GM12873 (cell line): ENCODE results near the gene PTCHD1.
A peak's percentile ranks its signal among the peaks of the same experiment; 100 is the strongest.

ENCODE experiments used
- TF ChIP-seq, protein P1 (sequence below): IDR thresholded peaks from 2 replicates; pipeline ENCODE4 v1.5.1; 2012; ENCODE audit warnings: low read depth, mild to moderate bottlenecking, moderate library complexity, low read length, control low read depth; ENCODE audit not compliant: insufficient read depth; ENCODE audit errors: missing control alignments

Gene PTCHD1

DNA sequence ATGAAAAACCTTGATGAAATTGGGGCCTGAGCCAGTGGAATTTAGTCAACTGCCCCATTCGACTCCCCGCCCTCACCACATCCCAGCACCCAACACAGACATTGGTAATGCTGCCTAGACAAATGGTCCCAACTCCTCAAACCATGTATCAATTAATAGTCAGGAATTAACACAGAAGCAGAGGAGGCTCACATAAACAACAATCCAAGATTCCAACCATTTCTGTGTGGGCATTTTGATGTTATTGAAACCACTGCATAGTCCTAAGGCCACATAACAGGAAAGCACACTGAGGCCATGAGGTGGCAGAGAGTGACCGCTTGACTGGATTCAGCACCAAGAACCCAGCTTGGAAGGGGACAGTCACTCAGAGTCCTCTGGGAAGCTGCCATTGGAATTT, 22.5 kb upstream of the PTCHD1 start:
- TF ChIP-seq, protein P1, sequence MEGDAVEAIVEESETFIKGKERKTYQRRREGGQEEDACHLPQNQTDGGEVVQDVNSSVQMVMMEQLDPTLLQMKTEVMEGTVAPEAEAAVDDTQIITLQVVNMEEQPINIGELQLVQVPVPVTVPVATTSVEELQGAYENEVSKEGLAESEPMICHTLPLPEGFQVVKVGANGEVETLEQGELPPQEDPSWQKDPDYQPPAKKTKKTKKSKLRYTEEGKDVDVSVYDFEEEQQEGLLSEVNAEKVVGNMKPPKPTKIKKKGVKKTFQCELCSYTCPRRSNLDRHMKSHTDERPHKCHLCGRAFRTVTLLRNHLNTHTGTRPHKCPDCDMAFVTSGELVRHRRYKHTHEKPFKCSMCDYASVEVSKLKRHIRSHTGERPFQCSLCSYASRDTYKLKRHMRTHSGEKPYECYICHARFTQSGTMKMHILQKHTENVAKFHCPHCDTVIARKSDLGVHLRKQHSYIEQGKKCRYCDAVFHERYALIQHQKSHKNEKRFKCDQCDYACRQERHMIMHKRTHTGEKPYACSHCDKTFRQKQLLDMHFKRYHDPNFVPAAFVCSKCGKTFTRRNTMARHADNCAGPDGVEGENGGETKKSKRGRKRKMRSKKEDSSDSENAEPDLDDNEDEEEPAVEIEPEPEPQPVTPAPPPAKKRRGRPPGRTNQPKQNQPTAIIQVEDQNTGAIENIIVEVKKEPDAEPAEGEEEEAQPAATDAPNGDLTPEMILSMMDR = no peak

DNA sequence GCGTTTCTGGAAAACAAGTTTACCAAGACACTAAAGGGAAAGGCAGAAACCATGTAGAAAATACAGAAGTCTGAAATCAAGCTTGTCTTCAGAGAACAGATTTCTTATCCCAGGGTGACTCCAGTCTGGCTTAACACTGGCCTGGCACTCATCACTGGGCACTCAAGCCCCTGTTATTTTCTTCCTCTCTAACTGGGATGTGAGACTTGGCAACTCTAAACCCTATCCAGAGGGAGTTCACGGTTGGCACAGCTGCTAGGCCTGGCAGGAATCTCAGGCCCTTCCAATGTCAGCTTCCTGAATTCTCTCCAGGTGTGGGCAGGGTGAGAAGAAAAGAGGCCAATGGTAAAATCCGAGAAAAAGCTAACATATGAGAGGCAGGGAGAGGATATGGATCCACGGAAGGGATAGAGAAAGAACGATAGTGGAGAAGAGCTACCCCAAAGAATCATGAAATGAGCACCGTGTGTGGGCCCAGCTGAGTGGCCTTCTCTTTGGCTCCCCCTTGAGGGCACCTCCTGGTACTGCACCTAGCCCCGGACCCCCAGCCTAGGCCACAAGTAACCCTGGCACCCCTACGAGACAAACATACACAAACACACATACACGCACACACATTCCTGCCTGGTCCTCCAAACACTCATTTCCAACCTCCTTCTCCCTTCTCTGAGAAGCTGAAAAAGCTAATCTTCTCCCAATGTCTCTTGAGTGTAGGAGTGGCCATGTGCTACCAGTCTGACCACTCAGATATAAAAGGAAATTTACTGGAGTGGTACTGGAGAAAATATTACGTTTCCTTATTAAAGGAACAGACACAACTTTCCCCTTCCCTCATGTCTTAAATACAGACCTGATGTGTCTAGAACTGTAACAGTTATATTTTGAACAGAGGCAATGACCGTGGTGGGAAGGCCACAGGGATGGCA, 16.6 kb upstream of the PTCHD1 start:
- TF ChIP-seq, protein P1 = peak; percentile 98

DNA sequence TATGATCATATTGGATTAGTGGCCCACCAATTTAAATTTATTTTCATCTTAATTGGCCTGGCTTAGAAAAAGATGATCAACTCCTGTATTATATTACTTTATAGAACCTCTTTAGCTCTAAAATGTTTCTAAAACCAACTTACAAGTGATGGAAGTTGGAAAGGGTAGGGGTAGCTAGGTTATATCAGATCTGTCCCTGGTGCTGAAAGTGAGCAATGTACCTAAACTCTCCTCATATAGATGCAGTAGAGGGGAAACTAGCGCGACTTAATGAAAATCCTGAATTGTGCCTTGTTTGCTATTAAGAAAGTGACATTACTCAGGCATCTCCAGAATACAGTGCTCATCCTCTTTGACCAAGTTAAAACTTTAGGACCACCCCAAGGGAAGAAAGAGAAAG, 7.5 kb upstream of the PTCHD1 start:
- TF ChIP-seq, protein P1 = no peak

DNA sequence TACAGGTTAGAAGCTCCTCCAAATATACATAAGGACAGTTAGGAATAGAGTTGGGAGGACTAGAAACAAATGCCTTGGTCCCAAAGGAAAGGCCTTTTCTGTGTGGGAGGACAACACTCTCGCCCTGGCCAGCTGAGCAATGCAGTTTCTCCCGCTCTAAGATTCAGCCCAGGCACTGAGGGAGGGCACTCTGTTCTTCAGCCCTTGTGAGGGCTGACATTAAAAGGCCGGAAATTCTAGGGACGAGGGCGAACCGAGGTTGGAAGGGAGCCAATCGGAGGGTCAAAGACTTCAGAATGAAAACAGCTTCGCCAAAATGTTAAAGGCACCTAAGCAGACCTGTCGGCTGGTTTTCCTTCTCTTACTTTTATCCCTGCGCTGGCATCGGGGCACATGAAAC, 2.9 kb upstream of the PTCHD1 start:
- TF ChIP-seq, protein P1 = no peak

DNA sequence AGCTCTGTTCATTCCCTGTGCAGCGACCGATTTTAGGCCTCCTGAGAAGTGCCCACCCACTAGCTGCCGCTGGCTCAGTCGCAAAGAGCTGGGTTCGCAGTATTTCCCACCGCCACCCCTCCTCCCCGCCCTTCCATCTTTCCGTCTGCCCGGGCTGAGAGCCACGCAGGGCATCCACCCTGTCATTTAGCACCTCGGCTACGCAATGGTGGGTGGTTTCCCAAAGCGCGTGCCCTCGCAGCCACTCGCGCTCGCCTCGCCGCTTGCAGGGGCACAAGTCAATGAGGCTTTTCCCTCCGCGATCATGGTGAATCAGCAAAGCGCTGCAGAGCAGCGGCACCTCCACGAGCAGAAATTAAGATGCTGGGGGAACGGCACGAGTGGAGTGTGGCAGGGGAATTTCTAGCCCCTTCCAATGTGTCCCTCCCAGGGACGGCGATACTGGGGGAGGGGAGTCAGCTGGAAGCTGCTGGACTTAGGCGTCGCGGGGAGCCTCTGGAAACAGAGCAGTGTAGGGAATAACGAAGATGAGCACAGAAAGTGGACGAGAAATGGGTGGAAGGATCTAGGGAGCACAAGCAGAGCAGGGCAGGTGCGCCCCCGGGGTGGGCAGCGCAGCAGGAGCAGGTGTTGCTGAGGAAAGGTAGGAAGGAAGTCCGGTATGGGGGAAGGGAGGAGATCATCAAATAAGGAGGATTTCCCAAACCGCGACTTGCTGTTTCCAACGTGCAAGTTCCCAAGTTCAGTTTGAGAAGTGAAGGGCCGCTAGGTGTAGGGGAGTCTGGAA, 2.4 kb upstream of the PTCHD1 start:
- TF ChIP-seq, protein P1 = no peak

DNA sequence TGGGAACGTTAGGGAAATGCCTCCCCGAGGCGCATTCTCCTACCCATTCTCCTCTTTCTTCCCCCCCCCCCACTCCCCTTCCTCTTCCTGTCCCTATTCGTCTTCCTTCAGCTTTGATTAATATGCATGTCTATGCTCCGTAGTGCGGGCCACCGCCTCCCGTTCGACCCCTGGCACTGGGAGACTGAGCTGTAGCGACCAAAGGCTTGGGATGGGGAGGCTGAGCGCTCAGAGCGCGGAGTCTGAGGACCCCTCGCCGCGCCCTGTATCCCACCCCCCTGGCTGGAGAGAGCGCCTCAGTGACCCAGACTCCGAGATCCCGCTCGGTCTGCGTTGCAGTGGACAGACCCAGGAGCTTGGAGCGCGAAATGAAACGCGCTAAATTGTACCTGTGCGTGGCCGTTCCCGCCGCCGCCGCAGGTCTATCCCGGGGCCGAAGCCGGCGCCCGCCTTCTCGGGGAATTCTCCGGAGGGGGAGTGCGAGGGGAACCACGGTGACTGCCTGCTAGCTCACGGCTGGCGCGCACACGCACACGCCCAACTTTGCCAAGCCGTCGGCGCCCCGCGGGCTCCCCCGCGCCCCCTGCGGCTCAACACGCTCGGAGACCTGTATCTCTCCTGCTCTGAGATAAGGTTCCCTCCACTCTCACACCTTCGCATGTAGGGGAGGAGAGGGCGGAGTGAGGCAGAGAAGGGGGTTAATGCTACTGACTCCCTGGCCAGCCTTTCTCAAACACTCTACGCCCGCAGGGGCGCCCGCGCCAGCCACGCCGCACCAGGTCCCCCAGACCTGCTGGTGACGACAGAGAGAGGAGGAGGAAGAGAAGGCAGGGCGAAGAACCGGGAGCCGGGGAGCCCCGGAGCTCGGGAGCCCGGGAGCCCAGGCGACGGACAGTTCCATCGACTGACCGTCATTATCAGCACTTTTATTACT, 1.5 kb upstream of the PTCHD1 start:
- TF ChIP-seq, protein P1 = no peak
